H1 (cell line): Measurements from ENCODE around the gene CELF2. TPM values are rescaled to one million over a fixed set of nuclear protein-coding genes. Genes with fewer than 3 reads are reported as not detected.

ENCODE experiments used
- CTCF ChIA-PET: fragments of 300-600 bp; sonication (Branson Sonifier 250); formaldehyde crosslinking; loops from one replicate; lab custom pipeline; 2021; ENCODE audit not compliant: partially characterized antibody; lab: Charles Lee
- POLR2A ChIA-PET: fragments of 300-600 bp; sonication (Branson Sonifier 250); formaldehyde crosslinking; loops from one replicate; lab custom pipeline; 2021; ENCODE audit warnings: inconsistent platforms; ENCODE audit not compliant: partially characterized antibody; lab: Charles Lee
- DNase-seq, 2 experiments: peaks; one replicate each; pipeline versions ENCODE4 v3.0.0 to v3.0.0-alpha.2; 2010 to 2022; ENCODE audit warnings: low spot score in 2 of 2, low read depth in 1 of 2, mixed read lengths in 1 of 2
- FAIRE-seq: peaks from 2 replicates; lab custom pipeline; 2011; peaks lifted over from hg19 to GRCh38; lab: Jason Lieb, UNC
- H2AFZ ChIP-seq: 2 replicates; pipeline ENCODE4 v1.8.1; 2012; ENCODE audit warnings: low read length, inconsistent platforms
- H2AK5ac ChIP-seq: 2 replicates; pipeline ENCODE4 v1.6.1; 2013; ENCODE audit warnings: low read depth, low read length
- H2BK120ac ChIP-seq: replicated peaks from 2 replicates; pipeline ENCODE3; 2013; ENCODE audit warnings: low read depth, low read length, inconsistent platforms
- H2BK12ac ChIP-seq: 2 replicates; pipeline ENCODE4 v1.6.1; 2013; ENCODE audit warnings: low read depth, low read length
- H2BK15ac ChIP-seq: 2 replicates; pipeline ENCODE4 v1.6.1; 2013; ENCODE audit warnings: low read length
- H2BK20ac ChIP-seq: 2 replicates; pipeline ENCODE4 v1.6.1; 2013; ENCODE audit warnings: low read length
- H2BK5ac ChIP-seq: 2 replicates; pipeline ENCODE4 v1.6.1; 2013; ENCODE audit warnings: low read depth, low read length
- H3K14ac ChIP-seq: 2 replicates; pipeline ENCODE4 v1.6.1; 2013; ENCODE audit warnings: inconsistent platforms; ENCODE audit not compliant: insufficient read length
- H3K18ac ChIP-seq: 2 replicates; pipeline ENCODE4 v1.6.1; 2013; ENCODE audit warnings: low read length; ENCODE audit errors: extremely low read depth
- H3K23ac ChIP-seq: 2 replicates; pipeline ENCODE4 v1.6.1; 2013; ENCODE audit warnings: inconsistent platforms; ENCODE audit not compliant: insufficient read length
- H3K23me2 ChIP-seq: 2 replicates; pipeline ENCODE4 v1.6.1; 2013; ENCODE audit warnings: low read depth, low read length
- H3K27ac ChIP-seq: 2 replicates; pipeline ENCODE4 v1.6.1; 2011; ENCODE audit warnings: low read depth, low read length, inconsistent platforms
- H3K27me3 ChIP-seq, 4 experiments: replicated peaks in 1 of 4; 1 replicate in 1 of 4; 2 replicates in 3 of 4; pipeline versions ENCODE4 v1.6.1 to v1.8.1; 2011 to 2013; ENCODE audit warnings: low read length in 3 of 4, mild to moderate bottlenecking in 3 of 4, inconsistent platforms in 2 of 4, mixed read lengths in 2 of 4, moderate library complexity in 1 of 4; ENCODE audit not compliant: control insufficient read depth in 3 of 4, insufficient read depth in 3 of 4; ENCODE audit errors: extremely low read depth in 1 of 4
- H3K36me3 ChIP-seq, 4 experiments: 2 replicates each; pipeline versions ENCODE4 v1.6.1 to v1.8.1; 2011 to 2013; ENCODE audit warnings: mild to moderate bottlenecking in 4 of 4, low read length in 3 of 4, moderate library complexity in 2 of 4, control low read depth in 1 of 4, inconsistent platforms in 1 of 4; ENCODE audit not compliant: insufficient read depth in 4 of 4, control insufficient read depth in 2 of 4
- H3K4ac ChIP-seq: replicated peaks from 2 replicates; pipeline ENCODE3; 2013; ENCODE audit warnings: low read length, low read depth, mixed read lengths, inconsistent platforms; ENCODE audit not compliant: insufficient read length
- H3K4me1 ChIP-seq, 4 experiments: replicated peaks in 1 of 4; 1 replicate in 1 of 4; 2 replicates in 3 of 4; pipeline versions ENCODE4 v1.6.1 to v1.8.1; 2011 to 2013; ENCODE audit warnings: low read length in 3 of 4, inconsistent platforms in 2 of 4, mixed read lengths in 1 of 4; ENCODE audit not compliant: insufficient read depth in 4 of 4, control insufficient read depth in 3 of 4
- H3K4me2 ChIP-seq, 2 experiments: 2 replicates each; pipeline versions ENCODE4 v1.6.1 to v1.8.1; 2011 to 2013; ENCODE audit warnings: low read depth in 2 of 2, low read length in 2 of 2, control low read depth in 1 of 2, inconsistent platforms in 1 of 2, mild to moderate bottlenecking in 1 of 2; ENCODE audit not compliant: insufficient read depth in 1 of 2
- H3K4me3 ChIP-seq, 4 experiments: fragments of 200-600, 300-600 bp in 1 of 4; sonication (generic), shearing (Covaris generic), sonication (Bioruptor Twin) in 1 of 4; 2 replicates each; pipeline versions ENCODE4 v1.5.1 to v1.8.1; 2011 to 2016; ENCODE audit warnings: low read length in 4 of 4, low read depth in 3 of 4, control low read depth in 2 of 4, inconsistent platforms in 2 of 4, mild to moderate bottlenecking in 2 of 4, mixed read lengths in 1 of 4, moderate library complexity in 1 of 4; ENCODE audit not compliant: insufficient read depth in 2 of 4; ENCODE audit errors: extremely low read depth in 1 of 4
- H3K56ac ChIP-seq: replicated peaks from 2 replicates; pipeline ENCODE3; 2013; ENCODE audit warnings: low read depth, mild to moderate bottlenecking, mixed read lengths, low read length, inconsistent platforms; ENCODE audit not compliant: insufficient read length
- H3K79me1 ChIP-seq: 2 replicates; pipeline ENCODE4 v1.6.1; 2013; ENCODE audit warnings: low read depth, low read length, control low read depth
- H3K79me2 ChIP-seq, 2 experiments: 2 replicates each; pipeline versions ENCODE4 v1.6.1 to v1.8.1; 2012 to 2013; ENCODE audit warnings: low read length in 2 of 2, mild to moderate bottlenecking in 2 of 2, inconsistent platforms in 1 of 2; ENCODE audit not compliant: insufficient read depth in 2 of 2, control insufficient read depth in 1 of 2
- H3K9ac ChIP-seq, 4 experiments: replicated peaks in 1 of 4; 1 replicate in 1 of 4; 2 replicates in 3 of 4; pipeline versions ENCODE4 v1.6.1 to v1.8.1; 2011 to 2013; ENCODE audit warnings: low read depth in 3 of 4, low read length in 3 of 4, control low read depth in 2 of 4, mild to moderate bottlenecking in 2 of 4, moderate library complexity in 2 of 4, inconsistent platforms in 1 of 4; ENCODE audit errors: extremely low read depth in 1 of 4
- H3K9me3 ChIP-seq, 2 experiments: 2 replicates each; pipeline versions ENCODE4 v1.6.1 to v1.8.1; 2012 to 2013; ENCODE audit warnings: mild to moderate bottlenecking in 2 of 2, moderate library complexity in 2 of 2, control low read depth in 1 of 2, inconsistent platforms in 1 of 2, low read depth in 1 of 2, low read length in 1 of 2, mixed read lengths in 1 of 2; ENCODE audit not compliant: insufficient read depth in 2 of 2
- H4K20me1 ChIP-seq, 2 experiments: replicated peaks in 1 of 2; 2 replicates each; pipeline versions ENCODE3 to v1.8.1; 2011 to 2013; ENCODE audit warnings: inconsistent platforms in 2 of 2, low read length in 2 of 2, mild to moderate bottlenecking in 1 of 2; ENCODE audit not compliant: insufficient read depth in 2 of 2, control insufficient read depth in 1 of 2
- H4K5ac ChIP-seq: 2 replicates; pipeline ENCODE4 v1.6.1; 2013; ENCODE audit warnings: low read length, low read depth, mixed read lengths, inconsistent platforms; ENCODE audit not compliant: insufficient read length
- H4K8ac ChIP-seq: 2 replicates; pipeline ENCODE4 v1.8.0; 2013; ENCODE audit warnings: mild to moderate bottlenecking, moderate library complexity, low read length, inconsistent platforms; ENCODE audit not compliant: insufficient read depth; ENCODE audit errors: extremely low read depth
- H4K91ac ChIP-seq: replicated peaks from 2 replicates; pipeline ENCODE3; 2013; ENCODE audit warnings: low read length, mixed read lengths, inconsistent platforms; ENCODE audit not compliant: insufficient read length
- CREB1 ChIP-seq: IDR thresholded peaks from 2 replicates; pipeline ENCODE4 v1.6.1; 2012; ENCODE audit warnings: inconsistent platforms
- USF2 ChIP-seq: IDR thresholded peaks from 2 replicates; pipeline ENCODE4 v1.6.1; 2011; ENCODE audit warnings: low read length, improper control_type of control experiment
- WGBS, 2 experiments: shearing (Covaris generic) in 1 of 2; methylation state at CpG; one replicate each; pipeline versions ENCODE4 v1.1.6 to v1.1.7; 2013 to 2015; ENCODE audit warnings: low lambda C conversion rate in 2 of 2, mixed read lengths in 2 of 2, inconsistent platforms in 1 of 2, low coverage in 1 of 2, missing lambda C conversion rate in 1 of 2; ENCODE audit not compliant: insufficient replicate concordance in 2 of 2, insufficient coverage in 1 of 2, insufficient read length in 1 of 2; ENCODE audit errors: extremely low coverage in 1 of 2, missing lambda C conversion rate in 1 of 2; 5-methylcytosine and 5-hydroxymethylcytosine counted together
- polyA plus RNA-seq, 7 experiments: library from polyadenylated mRNA; depleted of rRNA in 3 of 7; stranded (reverse) in 5 of 7; unstranded in 2 of 7; fragments of >200 nt in 5 of 7; fragments of 200-250 nt in 2 of 7; gene quantifications; 1 replicate in 5 of 7; 2 replicates in 1 of 7; 4 replicates in 1 of 7; pipeline versions ENCODE4 v1.2.1 to v1.2.3, GENCODE V29; 2011 to 2013; ENCODE audit warnings: missing spikeins in 2 of 7, mixed read lengths in 2 of 7
- total RNA-seq: library from RNA; stranded (reverse); fragmentation: NEBNext Ultra II Directional; extraction: Animal tissue kit (Norgen Biotek cat#: 25700); gene quantifications from 2 replicates; pipeline ENCODE4 v1.2.1, GENCODE V29; 2021

The CELF2 gene
- total and polyA plus RNA-seq, 2 of the 8 experiments (the other 6 are each of a cell fraction or from before 2014, with no cell fraction given), result 18.3 to 22.7 TPM

GRCh38 chr10:11299125-11299524, 281.5 kb downstream of the CELF2 start:
- no peak for FAIRE-seq
- Histone ChIP-seq H3K4me2 (no peak overlapping the region), H3K4me3 (no peak overlapping the region), H3K9ac (no peak overlapping the region), H3K27ac (no peak overlapping the region), H4K91ac (no peak overlapping the region), H3K4ac (no peak overlapping the region), H4K5ac (no peak overlapping the region), H4K8ac (no peak overlapping the region), H3K79me2 (no peaks in the 10 kb centered on the region), H2AFZ (no peak overlapping the region), H2BK15ac (no peak overlapping the region), H3K36me3 (no peaks in the 10 kb centered on the region), H2AK5ac (no peak overlapping the region), H3K79me1 (no peaks in the 10 kb centered on the region), H2BK12ac (no peak overlapping the region), H2BK20ac (no peak overlapping the region), H3K9me3 (no peaks in the 10 kb centered on the region), H3K23ac (no peak overlapping the region), H2BK5ac (no peak overlapping the region), H3K18ac (no peak overlapping the region), H3K23me2 (no peaks in the 10 kb centered on the region; the same call in 1 of the 2 replicates), H3K27me3 (no peaks in the 10 kb centered on the region), H4K20me1 (no peaks in the 10 kb centered on the region), H3K4me1 (no peaks in the 10 kb centered on the region; a peak in 1 of 7 replicates), H2BK120ac (no peak overlapping the region), H3K14ac (no peak overlapping the region), H3K56ac (no peak overlapping the region)
- ChIA-PET POLR2A (no interaction called here), CTCF (interaction anchor here (0.6 to 1.9 kb wide), 2 partner anchors 20 to 28 kb away, joined by 3 to 6 read pairs; no protein-coding TSS in a partner anchor)
- no peak for DNase-seq
- WGBS, 2 experiments, result 93% methylated on average over 11 of the region's 11 CpGs; no CpG with 5 or more reads in 1 of the 2 experiments
- TF ChIP-seq CREB1 (no peak), USF2 (no peak)
